NT2/D1 (cell line): ENCODE results near the gene CROCC2.

Source experiments
- DNase-seq: peaks from one replicate; pipeline ENCODE4 v3.0.0-alpha.2; 2011; ENCODE audit warnings: low read depth, low spot score
- H3K27me3 ChIP-seq: 2 replicates; pipeline ENCODE4 v1.6.0; 2011; ENCODE audit warnings: mild to moderate bottlenecking; ENCODE audit not compliant: insufficient read length, insufficient read depth
- H3K36me3 ChIP-seq: 2 replicates; pipeline ENCODE4 v1.6.1; 2011; ENCODE audit warnings: mild to moderate bottlenecking, low read length, mixed read lengths; ENCODE audit not compliant: insufficient read depth, insufficient read length
- H3K4me1 ChIP-seq: 2 replicates; pipeline ENCODE4 v1.5.1; 2011; ENCODE audit not compliant: insufficient read depth, insufficient read length
- H3K4me3 ChIP-seq: 2 replicates; pipeline ENCODE4 v1.5.1; 2011; ENCODE audit warnings: low read depth; ENCODE audit not compliant: insufficient read length
- H3K9ac ChIP-seq: 2 replicates; pipeline ENCODE4 v1.6.0; 2011; ENCODE audit warnings: low read depth; ENCODE audit not compliant: insufficient read length
- H3K9me3 ChIP-seq: 2 replicates; pipeline ENCODE4 v1.5.1; 2011; ENCODE audit warnings: mild to moderate bottlenecking, low read length; ENCODE audit not compliant: insufficient read depth
- SUZ12 ChIP-seq: IDR thresholded peaks from 2 replicates; pipeline ENCODE4 v1.6.1; 2011; ENCODE audit not compliant: insufficient read length, insufficient read depth; ENCODE audit errors: extremely low read depth
- YY1 ChIP-seq: IDR thresholded peaks from 2 replicates; pipeline ENCODE4 v1.6.1; 2011; ENCODE audit not compliant: insufficient read length, insufficient read depth
- ZNF274 ChIP-seq: IDR thresholded peaks from 2 replicates; pipeline ENCODE4 v1.6.1; 2011; ENCODE audit warnings: mild to moderate bottlenecking, low read depth, low read length

CROCC2 gene

GRCh38 chr2:240919786-240920782 is 13.9 kb downstream of the CROCC2 start:
- H3K4me3 ChIP-seq = no peak overlapping the region
- TF ChIP-seq SUZ12 (no peak), YY1 (no peak), ZNF274 (no peak)

GRCh38 chr2:240920783-240921231 is 14.7 kb downstream of the CROCC2 start:
- no peaks in the 10 kb centered on the region for H3K9me3 ChIP-seq
- H3K27me3 ChIP-seq = no peaks in the 10 kb centered on the region
- H3K36me3 ChIP-seq = no peaks in the 10 kb centered on the region
- no peak overlapping the region for H3K4me3 ChIP-seq
- TF ChIP-seq YY1 = no peak
- no peak for TF ChIP-seq ZNF274
- TF ChIP-seq SUZ12 = no peak
- DNase-seq = no peak
- no peak overlapping the region for H3K9ac ChIP-seq
- peaks cover 26% of the 10 kb centered on the region for H3K4me1 ChIP-seq

More at GRCh38 chr2:240919786-240920782, 13.9 kb downstream of the CROCC2 start:
- peaks cover 31% of the 10 kb centered on the region for H3K4me1 ChIP-seq
- H3K27me3 ChIP-seq = peaks cover 2% of the 10 kb centered on the region
- no peaks in the 10 kb centered on the region for H3K36me3 ChIP-seq
- no peaks in the 10 kb centered on the region for H3K9me3 ChIP-seq
- H3K9ac ChIP-seq = no peak overlapping the region
- no peak for DNase-seq

- DNase-seq = no peak
- TF ChIP-seq YY1 (no peak), ZNF274 (no peak)
- Histone ChIP-seq H3K4me3 (no peak overlapping the region), H3K27me3 (no peaks in the 10 kb centered on the region), H3K9ac (no peak overlapping the region), H3K36me3 (no peaks in the 10 kb centered on the region), H3K4me1 (peaks cover 24% of the 10 kb centered on the region), H3K9me3 (no peaks in the 10 kb centered on the region)
These were observed 15.3 kb downstream of the CROCC2 start for GRCh38 chr2:240921311-240921994.

- H3K27me3 ChIP-seq = no peaks in the 10 kb centered on the region
- peaks cover 20% of the 10 kb centered on the region for H3K4me1 ChIP-seq
- H3K36me3 ChIP-seq = no peaks in the 10 kb centered on the region
- H3K9me3 ChIP-seq = no peaks in the 10 kb centered on the region
- TF ChIP-seq YY1 (no peak), SUZ12 (no peak), ZNF274 (no peak)
- H3K4me3 ChIP-seq = no peak overlapping the region
- no peak for DNase-seq
- H3K9ac ChIP-seq = no peak overlapping the region
These were observed 15.8 kb downstream of the CROCC2 start for GRCh38 chr2:240921995-240922244.

GRCh38 chr2:240922245-240922981 is 16.3 kb downstream of the CROCC2 start:
- TF ChIP-seq ZNF274 (no peak), SUZ12 (no peak)
- peaks cover 17% of the 10 kb centered on the region for H3K4me1 ChIP-seq
- H3K27me3 ChIP-seq = no peaks in the 10 kb centered on the region
- no peaks in the 10 kb centered on the region for H3K9me3 ChIP-seq
- no peaks in the 10 kb centered on the region for H3K36me3 ChIP-seq
- H3K9ac ChIP-seq = peak overlapping the region; percentile 42
- DNase-seq = no peak
- no peak overlapping the region for H3K4me3 ChIP-seq

- Histone ChIP-seq H3K36me3 (no peaks in the 10 kb centered on the region), H3K4me1 (peaks cover 16% of the 10 kb centered on the region), H3K9ac (peak overlapping the region; percentile 42), H3K27me3 (no peaks in the 10 kb centered on the region), H3K9me3 (no peaks in the 10 kb centered on the region), H3K4me3 (no peak overlapping the region)
- TF ChIP-seq SUZ12 (no peak), ZNF274 (no peak), YY1 (no peak)
- DNase-seq = no peak
These were observed 16.9 kb downstream of the CROCC2 start for GRCh38 chr2:240922982-240923537.

GRCh38 chr2:240925191-240925567 is 19.0 kb downstream of the CROCC2 start:
- no peak overlapping the region for H3K9ac ChIP-seq
- H3K36me3 ChIP-seq = no peaks in the 10 kb centered on the region
- no peak for DNase-seq
- H3K9me3 ChIP-seq = no peaks in the 10 kb centered on the region
- no peaks in the 10 kb centered on the region for H3K27me3 ChIP-seq
- TF ChIP-seq SUZ12 = no peak
- TF ChIP-seq ZNF274 = no peak
- no peak for TF ChIP-seq YY1
- H3K4me3 ChIP-seq = no peak overlapping the region
- H3K4me1 ChIP-seq = peaks cover 14% of the 10 kb centered on the region
